ENCODE measurements around the gene MYO5B.
"Not testable (repeated sequence)": the region's sequence is repeated elsewhere in the genome, so short reads cannot be mapped to it uniquely, and the experiment has no call there.

Gene MYO5B

DNA sequence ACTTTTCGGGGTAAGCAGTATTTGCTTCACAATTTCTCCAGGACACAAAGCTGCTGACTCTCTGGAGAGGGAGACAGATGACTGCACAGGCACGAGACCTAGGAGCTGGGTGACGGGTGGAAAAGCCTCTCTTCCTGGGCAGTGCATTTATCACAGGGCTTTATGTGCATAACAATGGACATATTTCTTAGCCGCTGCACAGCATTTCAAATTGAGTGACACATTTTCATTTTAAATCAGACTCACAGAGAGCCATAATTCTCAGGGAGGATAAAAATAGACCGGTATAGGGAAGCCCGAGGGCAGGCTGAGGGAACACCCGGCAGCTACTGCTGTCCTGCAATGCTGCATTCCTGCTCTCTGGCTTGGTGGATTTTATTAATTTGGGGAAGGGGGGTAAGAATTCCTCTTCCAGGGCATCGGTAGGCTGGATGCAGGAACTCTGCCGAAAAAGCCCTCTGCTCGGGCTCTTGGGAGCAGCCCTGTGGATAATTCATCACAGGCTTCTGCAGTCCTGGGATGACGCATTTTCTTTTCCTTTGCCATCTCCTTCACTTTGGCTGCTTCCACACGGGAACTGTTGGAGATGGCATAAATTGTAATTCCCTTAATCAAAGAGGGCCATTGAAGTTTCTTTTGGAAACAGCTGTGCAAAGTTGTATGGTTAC, 273.5 kb downstream of the MYO5B start:
- DNase-seq (ENCODE audit: low read depth): no peak

DNA sequence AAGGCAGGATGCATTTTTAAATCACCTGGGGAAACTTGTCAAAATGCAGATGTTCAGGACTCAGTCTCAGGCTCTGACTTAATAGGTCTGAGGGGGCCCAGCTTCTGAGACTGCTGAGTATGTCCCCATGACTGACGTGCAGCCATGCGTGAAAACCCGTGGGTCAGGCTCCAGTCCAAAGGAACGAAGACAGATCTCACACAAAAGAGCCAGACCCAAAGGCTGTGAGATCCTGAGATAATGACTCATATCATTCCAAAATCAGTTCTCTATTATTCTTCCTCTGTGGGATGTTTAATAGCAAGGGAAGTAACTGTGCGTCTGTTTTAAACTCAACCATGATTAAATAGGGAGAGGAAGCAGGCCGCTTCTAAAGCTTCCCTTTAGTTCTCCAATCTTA, 274.2 kb downstream of the MYO5B start:
- no peak for DNase-seq (ENCODE audit: low read depth)

DNA sequence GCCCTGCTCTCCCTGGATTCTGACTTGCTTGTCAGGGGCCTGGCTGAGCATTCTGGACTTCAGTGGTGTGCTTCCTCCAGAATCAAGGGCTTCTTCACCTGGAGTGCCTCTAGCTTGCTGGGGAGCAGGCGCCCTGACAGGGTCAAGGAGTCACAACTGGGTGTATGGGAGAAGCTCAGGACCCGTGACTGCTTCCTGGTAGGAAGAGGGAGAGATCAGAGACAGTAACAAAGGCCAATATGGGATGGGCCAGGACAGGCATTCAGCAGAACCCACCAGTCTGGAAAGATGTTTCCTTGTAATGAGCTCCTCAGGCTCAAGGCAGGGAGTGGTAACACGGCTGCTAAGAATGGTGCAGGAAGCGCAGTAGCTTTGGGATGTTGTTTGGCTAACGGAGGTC, 277.2 kb downstream of the MYO5B start:
- DNase-seq (ENCODE audit: low read depth): no peak

DNA sequence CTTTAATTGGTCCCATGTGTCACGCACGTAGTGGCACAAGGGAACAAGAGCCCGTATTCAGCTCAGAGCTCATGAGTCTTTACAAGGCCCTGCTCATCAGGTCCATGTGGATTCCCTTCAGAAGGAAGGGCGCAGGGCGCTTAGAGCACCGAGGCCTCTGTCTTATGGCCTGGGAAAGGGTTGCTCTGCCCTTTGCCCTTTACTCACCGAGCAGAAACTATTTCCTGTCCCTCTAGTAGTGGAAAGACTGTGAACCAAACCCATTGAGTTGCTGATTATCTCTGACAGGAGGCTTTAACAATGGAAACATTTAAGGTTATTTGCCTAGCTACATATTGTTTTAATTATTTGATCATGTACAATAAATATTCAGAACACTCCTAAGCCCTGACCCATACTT, 279.6 kb downstream of the MYO5B start:
- no peak for DNase-seq (ENCODE audit: low read depth)

DNA sequence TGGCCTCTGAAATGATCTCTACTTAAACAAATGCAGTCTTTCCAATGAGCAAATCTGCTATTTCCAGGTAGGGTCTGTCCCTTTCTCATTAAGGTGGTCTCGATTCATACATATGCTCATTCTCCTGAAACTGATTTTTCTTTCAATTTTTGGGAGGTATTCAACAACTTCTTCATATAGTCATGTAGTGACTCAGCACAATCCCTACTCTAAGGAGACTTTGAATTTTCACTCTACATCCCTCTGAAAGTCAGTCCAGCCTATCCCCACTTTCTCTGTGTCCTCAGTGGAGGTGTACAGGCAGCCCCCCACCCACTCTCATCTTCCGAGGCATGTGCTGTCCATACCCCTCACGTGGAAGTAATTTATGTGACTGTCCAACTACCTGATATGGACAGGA, 281.7 kb downstream of the MYO5B start:
- DNase-seq (ENCODE audit: low read depth): no peak

DNA sequence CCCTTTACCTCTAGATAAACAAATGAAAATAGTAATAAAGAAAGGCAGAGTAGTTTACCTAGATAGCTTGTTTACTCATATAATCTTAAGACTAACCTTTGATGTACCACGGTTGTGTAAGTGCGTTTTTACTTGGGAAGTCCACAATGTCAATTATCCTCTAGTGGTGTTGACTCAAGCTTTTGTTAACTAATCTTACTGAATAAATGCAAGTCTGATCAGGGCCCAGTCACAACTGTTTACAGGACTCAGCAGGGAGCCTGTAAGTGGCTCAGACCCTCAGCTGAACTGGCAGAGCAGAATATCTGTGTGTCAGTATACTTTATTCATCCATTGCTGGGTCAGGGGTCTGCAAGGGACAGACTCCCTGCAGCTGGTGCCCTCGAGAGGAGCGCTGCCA, 283.5 kb downstream of the MYO5B start:
- no peak for DNase-seq (ENCODE audit: low read depth)

DNA sequence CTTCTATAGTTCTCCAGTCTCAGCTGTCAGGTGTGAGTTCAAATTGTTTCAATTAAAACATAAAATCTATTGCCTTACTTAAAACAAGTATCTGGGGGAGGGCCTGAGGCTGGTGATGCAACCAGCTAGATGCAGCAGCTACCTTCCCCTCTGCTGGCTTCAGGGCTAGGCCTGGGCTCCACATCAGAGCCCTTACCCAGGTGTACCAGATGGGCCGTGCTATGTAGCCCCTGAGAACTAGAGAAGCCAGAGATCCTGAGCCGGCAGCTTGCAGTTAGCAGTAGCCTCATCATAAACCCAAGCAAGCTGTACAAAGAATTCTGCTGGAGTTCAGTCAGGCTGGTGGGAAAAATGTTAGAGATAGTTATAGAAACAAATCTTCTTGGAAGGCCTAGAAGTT, 284.0 kb downstream of the MYO5B start:
- no peak for DNase-seq (ENCODE audit: low read depth)

DNA sequence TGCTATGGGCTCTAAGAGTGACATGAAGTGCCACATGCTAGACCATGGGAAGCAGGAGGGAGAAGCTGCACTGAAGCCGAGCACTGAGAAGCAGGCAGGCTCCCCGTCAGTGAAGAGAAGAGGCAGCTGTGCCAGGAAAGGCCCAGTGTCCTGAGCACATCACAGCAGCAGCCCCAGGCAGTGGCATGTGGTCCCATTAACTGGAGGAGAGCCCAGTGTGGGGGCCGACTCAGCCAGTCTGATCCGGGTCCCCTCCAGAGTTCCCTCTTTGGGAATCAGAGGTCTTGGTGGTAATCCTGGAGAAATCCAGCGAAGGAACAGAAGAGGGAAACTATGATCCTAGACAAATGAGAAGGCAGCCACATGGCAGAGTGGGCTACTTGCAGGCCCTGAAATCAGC, 284.9 kb downstream of the MYO5B start:
- no peak for DNase-seq (ENCODE audit: low read depth)

DNA sequence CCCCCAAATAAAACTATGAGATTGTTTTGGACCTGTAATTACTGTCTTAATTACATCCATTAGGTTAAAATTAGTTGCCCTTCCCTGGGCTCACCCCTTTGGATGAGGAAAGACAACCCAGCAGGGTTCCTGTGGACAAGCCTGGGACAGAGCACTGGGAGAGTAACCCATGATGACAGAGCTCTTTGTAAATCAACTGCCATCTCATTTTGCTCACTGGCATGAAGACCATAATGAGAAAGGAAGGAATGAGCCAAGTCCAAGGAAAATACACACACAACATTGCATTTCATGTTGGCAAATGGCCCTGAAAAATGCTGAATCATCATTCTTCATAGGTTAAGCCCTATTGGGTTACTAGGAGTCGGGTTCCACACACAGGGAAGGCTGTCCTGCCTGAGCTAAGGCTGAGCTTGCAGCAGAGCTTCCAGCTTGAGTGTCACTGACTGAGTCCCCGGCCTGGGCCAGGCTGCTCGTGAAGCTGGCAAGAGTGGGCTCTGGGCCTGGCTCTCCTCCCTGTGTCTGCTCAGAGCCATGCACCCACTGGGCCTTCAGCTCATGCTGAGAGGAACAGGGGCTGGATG, 287.5 kb downstream of the MYO5B start:
- no peak for DNase-seq (ENCODE audit: low read depth)

DNA sequence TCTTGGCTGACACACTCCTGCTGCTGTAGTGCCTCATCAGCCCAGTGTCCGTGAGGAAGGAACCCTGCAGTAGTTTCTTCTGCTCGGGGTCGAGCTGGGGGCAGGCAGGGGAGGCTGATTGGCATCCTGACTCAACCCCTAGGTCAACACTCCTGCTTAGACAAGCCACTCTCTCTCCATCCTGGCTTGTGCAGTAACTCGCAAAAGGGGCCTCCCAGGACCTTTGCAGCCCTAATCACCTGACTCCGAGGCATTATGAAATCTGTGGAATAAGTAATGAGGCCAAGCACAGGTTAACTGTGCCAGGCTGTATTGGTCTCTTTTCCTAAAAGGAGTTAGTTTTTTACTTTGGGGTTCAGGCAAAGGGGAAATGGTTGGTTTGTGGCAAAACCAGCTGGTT, 289.2 kb downstream of the MYO5B start:
- no peak for DNase-seq (ENCODE audit: low read depth)

DNA sequence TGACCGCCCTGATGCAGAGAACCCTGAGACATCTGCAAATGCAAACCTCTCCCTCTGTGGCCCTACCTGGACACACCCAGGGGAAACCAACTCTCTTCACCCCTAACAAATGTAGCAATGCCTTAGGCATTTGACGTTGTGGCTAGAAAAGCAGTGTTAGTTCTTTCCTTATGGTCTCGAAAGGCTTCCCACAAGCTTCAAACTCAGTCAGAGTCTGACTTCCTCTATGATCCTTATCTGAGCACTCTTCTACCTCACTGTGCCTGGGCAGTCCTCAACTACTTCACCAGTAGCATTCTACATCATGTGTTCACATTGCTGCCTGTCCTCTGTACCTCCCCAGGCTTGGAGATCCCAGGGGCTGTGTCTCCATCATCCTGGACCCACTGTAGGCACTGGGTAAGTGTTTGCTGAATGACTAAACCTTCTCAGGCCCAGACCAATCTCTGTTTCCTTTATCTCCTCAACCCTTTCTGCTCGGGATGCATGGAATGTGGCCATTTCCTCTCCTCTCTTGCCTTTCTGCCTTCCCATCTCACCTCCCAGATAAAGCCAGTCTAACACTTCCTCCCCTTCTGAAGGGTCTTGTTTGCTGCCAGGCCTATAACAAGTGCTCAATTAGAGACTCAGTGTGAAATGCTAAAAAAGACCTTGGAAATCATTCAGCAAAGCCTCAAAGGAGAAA, 289.9 kb downstream of the MYO5B start:
- DNase-seq (ENCODE audit: low read depth): no peak

DNA sequence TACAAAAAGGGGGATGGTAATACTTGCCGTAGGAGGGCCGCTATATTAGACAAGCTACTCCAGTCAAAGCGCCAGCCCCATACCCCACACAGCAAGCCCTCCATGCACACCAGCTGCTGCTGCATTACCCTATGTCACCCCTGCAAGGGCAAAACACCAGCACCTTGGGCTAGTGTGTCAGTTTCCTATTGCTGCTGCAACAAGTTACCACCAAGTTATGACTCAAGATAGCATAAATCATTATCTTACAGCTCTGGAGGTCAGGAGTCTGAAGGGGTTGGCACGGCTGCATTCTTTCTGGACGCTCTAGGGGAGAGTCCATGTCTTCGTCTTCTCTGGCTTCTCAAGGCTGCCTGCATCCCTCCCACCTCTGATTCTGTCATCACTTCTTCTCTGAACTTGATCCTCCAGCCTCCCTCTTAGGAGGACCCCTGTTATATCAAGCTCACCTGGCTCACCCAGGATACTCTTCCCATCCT, 293.0 kb downstream of the MYO5B start:
- no peak for DNase-seq (ENCODE audit: low read depth)

DNA sequence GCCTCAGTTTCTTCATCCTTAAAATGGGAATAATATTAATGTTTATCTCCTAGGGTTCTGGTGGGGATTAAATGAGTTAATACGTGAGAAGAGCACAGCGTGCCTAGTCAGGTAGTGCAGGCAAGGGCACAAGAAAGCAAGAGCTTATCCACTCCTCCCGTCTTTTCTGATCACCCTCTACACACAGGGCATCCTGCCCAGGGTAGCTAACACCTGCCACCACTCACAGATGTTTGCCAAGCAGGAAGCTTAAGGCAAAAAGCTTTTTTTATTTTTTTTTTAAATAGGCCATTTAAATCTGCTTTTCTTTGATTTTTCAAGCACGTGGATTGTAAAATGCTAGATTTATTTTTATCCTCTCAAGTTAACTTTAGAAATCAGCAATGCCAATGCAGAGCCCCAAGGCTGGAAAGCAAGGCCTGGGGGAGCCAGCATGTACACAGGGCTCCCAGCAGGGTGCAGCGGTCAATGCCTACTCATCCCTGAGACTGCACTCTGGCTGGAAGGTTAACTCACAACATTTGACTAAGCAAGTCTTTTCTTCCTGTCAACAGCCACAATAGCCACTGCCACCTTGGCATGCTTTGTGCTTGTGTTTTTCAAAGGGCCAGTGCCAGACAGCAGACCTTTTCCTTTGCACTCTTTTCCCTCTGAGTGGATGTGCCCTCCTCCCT, 295.2 kb downstream of the MYO5B start:
- DNase-seq (ENCODE audit: low read depth): no peak

DNA sequence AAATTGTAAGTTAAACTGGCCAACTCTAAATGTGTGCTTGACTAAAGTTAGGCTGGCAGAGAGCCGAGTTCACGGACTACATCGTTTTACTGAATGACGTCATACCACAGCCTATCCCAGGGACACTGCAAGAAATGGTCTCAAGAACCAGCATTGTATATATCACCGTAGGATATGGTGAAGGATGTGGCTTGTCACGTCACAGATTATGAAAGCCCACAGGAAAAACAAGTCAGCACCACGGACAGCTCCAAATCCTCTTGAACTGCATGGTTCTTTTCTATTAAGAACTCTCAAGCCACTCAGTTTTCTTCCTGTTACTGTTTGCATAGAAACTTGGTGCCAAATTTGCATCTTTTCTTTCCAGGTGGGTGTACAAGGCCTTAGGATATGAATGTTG, 296.5 kb downstream of the MYO5B start:
- peak; percentile 5 for DNase-seq (ENCODE audit: low read depth)

DNA sequence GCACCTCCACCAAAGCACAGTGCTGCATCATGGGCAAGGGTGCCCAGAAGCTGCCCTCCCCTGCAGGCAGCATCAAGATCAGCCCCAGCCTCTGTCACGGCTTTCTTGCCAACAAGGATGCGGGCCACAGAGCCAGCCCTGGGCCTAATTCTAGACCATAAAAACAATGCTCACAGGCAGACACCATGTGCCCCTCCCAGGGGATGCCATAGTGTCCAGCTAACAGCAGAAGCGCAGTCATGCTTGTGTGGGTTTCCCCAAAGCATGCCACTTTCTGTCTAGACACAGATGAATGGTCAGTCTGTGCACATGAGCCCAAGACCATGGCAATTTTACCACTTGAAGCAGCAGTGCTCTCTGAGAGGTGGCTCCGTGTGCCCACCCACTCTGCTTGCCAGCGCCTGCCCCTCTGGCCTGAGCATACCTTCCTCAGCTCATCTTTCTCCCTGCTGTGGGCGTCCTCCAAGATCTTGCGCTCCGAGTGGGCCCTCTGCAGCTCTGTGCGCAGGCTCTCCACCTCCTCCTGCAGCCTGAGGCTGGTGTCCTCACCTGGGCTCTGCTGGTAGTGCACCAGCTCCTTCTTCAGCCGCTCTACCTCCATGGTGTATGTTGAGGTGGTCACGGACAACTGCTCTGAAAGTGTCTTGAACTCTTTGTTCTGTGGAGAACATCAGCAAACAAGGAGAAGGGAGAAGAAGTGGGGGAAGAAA, 300.3 kb downstream of the MYO5B start:
- DNase-seq (ENCODE audit: low read depth): no peak

DNA sequence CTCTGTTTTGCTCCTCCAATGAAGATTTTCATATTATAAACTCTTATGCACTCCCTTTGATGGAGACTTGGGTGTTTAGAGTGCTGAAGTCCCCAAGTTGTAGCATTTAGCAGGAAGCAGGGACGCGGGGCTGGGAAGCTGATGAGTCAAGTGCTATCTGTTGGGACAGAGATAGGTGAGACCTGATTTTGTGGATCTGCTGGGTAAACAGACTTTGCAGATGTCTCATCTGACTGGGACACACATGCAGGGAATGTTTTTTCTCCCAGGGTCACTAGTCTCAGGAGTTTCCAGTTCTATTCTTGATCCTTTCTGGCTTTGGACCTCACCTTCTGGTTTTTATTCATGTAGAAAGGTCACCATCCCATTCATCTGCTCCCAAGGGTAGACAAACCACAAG, 301.9 kb downstream of the MYO5B start:
- no peak for DNase-seq (ENCODE audit: low read depth)

DNA sequence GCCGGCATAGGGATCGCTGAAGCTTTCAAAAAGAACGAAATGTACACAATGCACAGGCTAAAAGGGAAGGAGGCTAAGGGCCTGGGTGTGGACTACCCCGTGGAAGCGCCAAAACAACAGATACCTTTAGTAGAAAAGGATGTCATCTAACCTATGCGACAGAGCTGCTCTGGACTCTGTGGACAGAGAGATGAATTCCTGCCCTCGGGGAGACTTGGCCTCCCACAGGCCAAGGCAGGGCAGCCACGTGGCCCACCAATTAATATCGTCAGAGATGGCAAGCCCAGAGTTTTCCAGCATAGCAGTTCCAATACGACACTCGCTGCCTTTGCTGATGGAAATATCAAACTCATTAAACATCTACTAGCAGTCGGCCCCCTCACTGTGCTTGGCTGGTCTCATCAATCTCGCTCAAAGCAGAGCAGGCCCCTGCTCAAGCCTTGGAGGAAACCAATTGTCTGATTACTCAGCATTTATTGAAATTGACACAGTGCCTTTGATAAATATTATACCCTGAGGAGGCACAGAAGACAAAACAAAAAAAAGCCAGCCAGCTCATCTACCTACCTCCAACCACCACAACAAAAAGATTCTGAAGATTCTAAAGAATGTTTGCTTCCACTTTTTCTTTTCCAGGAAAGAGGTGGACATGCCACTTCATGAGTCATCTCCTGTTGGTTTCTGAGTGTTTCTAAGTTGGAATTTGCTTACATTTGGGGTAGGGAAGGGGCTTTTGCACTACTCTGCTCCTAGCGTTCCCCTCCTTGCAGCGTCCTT, 302.6 kb downstream of the MYO5B start:
- no peak for DNase-seq (ENCODE audit: low read depth)

DNA sequence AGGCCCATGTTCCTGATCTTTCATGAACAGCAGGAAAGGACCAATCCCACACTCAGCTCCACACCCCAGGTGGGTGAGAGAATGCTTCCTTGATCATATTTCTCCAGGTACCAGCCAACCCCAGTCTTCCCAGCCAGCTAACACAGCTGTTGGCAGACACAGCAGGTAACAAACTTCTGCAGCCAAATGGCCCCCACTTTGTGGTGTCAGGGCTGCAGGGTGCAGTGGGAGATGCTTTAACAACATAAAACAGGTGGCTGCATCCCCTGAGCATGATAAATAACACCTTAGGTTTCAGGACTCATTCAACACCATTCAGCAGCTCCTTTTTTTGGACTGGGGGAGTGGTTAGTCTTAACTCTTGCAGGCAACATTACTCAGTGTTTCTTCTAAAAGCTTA, 304.9 kb downstream of the MYO5B start:
- no peak for DNase-seq (ENCODE audit: low read depth)

DNA sequence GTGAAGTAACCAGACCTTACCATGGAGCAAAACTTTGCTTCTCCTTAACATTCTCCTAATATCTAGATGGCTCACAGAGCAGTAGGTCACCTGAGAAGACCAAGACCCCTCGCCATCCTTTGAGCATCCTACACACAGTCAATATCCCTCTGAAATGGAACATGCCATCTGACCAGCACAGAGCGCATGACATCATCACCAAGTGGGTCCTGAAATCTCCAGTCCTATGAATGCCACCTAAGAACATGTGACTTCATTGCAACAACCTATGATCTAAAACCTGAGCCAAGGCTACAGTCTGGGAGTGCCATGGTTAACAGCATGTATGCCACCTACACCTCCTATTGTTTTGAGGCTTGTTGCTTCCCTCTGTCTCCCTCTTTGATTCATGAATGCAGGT, 305.4 kb downstream of the MYO5B start:
- DNase-seq (ENCODE audit: low read depth): not testable (repeated sequence)

DNA sequence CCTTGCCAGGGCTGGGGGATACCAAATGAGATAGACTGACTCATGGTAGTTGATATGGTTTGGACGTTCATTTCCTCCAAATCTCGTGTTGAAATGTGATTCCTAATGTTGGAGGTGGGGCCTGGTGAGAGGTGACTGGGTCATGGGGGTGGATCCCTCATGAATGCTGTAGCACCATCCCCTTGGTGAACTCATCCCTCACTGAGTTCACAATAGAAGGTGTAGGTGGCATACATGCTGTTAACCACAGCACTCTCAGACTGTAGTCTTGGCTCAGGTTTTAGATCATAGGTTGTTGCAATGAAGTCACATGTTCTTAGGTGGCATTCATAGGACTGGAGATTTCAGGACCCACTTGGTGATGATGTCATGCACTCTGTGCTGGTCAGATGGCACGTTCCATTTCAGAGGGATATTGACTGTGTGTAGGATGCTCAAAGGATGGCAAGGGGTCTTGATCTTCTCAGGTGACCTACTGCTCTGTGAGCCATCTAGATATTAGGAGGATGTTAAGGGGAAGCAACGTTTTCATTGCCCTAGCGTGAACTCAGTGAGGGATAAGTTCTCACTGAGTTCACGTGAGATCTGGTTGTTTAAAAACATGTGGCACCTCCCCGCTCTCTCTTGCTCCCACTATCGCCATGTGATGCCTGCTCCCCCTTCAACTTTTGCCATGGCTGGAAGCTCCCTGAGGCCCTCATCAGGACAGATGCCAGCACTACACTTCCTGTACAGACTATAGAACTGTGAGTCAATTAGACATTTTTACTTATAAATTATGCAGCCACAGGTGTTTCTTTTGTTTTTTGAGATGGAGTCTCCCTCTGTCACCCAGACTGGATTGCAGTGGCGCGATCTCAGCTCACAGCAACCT, 307.8 kb downstream of the MYO5B start:
- DNase-seq (ENCODE audit: low read depth): no peak

DNA sequence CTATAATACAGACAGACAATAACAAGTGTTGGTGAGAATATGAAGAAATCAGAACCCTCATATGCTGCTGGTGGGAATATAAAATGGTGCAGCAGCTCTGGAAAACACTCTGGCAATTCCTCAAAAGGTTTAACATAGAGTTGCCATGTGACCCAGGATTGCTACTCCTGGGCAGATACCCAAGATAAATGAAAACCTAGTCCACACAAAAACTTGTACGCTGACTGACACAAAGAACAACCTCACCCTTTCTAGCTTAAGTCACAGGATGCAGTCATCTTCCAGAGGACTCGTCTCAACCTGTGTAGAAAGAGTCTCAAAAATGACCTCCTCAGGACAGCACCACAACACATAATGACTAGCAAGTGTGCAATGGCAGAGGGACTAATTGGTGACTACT, 310.0 kb downstream of the MYO5B start:
- no peak for DNase-seq (ENCODE audit: low read depth)

Data from stimulated activated CD8-positive, alpha-beta memory T cell treated with anti-CD3 and anti-CD28 coated beads, Interleukin-15, amount 100 ng/mL, for 24 hours (primary cell).